CD4-positive, alpha-beta T cell treated with Interleukin-12 subunit alpha and Interleukin-12 subunit beta, for 1 hour (primary cell): ENCODE measurements around the gene PRR33.

Experiments used
- DNase-seq: peaks from one replicate; pipeline ENCODE4 v3.0.0-alpha.2; 2020

The PRR33 gene

GRCh38 chr11:1916132-1916985, 24.7 kb upstream of the PRR33 start:
- DNase-seq: no peak

DNA sequence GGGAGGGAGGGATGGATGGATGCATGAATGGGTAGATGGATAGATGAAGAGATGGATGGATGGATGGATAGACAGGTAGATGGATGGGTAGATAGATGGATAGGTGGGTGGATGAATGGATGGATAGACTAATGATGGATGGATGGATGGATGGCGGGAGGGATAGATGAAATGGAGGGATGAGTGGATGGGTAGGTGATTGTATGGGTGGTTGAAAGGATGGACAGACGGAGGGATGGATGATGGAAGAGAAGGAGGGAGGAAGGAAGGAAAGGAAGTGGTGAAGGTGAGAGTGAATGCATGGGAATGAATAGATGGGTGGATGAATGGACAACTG, 24.1 kb upstream of the PRR33 start:
- no peak for DNase-seq

- DNase-seq: no peak
Observed at GRCh38 chr11:1913271-1914060, 21.8 kb upstream of the PRR33 start.

- DNase-seq: no peak
Observed at GRCh38 chr11:1912289-1912878, 20.7 kb upstream of the PRR33 start.

DNA sequence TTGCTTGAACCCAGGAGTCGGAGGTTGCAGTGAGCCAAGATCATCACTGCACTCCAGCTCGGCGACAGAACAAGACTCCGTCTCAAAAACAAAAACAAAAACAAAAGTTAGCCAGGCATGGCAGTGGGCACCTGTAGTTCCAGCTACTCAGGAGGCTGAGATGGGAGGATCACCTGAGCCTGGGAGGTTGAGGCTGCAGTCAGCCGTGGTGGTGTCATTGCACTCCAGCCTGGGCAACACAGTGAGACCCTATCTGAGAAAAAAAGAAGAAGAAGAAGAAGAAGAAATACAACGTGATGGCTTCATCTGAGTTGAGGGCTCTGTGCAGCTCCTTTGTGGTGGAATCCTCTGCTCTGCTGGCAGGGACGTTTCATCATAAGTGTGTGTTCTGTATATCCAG, 17.8 kb upstream of the PRR33 start:
- DNase-seq: no peak

- no peak for DNase-seq
Observed at GRCh38 chr11:1908618-1909017, 16.9 kb upstream of the PRR33 start.

DNA sequence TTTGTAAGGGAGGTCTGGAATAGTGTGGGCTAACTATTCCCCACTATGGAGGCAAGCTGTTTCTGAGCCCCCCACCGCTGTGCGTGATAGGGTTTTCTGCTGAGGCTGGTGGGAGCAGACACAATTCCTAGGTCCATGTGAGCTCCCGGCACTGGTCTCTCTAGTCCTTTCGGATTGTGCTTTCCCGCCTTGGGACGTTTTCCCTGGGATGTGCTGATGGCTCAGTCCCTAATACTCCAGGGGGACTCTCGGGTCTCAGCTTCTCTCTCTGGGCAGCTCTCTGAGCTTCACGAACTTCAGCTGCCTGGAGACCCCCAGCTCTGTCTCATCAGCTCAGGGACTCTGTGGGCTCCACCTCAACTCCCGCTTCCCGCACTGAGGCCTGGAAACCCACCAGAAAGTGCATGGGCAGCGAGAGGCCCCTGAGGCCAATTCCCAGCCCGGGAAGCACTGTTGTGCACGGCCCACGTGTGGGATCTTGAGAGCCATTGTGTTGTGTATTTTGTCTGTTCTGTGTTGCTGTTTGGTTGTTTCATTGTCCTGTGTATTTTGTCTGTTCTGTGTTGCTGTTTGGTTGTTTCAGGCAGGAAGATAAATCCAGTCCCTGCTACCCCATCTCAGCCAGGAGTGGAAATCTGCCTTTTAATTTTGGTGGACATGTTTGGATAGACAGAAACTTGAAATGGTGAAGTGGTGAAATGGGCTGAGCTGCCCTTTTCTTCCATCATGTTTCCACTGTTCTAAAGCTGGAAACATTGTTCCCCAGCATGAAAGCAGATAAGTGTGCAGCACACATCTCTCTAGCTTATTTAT, 15.1 kb upstream of the PRR33 start:
- no peak for DNase-seq

- DNase-seq: no peak
Observed at GRCh38 chr11:1906181-1906580, 14.5 kb upstream of the PRR33 start.

- DNase-seq: no peak
Observed at GRCh38 chr11:1899686-1900085, 8.0 kb upstream of the PRR33 start.

DNA sequence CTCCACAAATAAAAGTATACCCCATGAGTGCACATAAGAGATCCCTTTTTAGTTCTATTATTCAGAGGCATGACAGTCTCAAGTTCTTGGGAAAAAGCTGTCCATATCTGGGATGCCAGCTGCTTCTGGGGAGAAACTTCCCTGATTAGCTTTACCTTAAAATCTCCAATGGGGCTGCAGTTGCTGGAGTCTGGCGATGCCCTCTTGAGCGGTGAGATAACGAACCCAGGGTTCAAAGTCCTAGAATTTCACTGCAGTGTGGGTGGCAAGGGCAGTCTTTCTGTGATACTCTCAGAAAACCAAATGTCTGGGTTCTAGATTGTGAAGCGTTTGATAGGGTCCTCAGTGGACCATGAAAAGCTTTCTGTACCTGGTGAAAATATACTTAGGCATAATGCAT, 7.4 kb upstream of the PRR33 start:
- DNase-seq: no peak

DNA sequence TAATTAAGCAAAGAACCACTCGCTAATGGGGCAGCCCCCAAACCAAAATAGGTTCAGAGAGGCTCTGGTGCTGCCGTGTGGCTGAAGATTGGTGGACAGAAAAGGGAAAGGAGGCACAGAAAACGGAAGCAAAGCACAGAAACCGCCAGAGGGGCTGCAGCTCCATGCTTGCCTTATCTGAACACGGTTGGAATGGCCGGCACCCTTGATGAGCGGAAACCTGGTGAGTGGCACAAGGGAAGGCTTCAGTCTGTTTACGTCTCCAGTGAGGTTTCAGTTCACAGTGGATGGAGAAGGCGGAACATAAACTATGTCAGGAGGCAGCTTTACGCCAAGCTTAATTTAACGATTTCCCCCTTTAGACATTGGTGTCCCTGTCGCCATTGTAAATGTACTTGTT, 5.2 kb upstream of the PRR33 start:
- no peak for DNase-seq

GRCh38 chr11:1896468-1896867, 4.8 kb upstream of the PRR33 start:
- DNase-seq: no peak

DNA sequence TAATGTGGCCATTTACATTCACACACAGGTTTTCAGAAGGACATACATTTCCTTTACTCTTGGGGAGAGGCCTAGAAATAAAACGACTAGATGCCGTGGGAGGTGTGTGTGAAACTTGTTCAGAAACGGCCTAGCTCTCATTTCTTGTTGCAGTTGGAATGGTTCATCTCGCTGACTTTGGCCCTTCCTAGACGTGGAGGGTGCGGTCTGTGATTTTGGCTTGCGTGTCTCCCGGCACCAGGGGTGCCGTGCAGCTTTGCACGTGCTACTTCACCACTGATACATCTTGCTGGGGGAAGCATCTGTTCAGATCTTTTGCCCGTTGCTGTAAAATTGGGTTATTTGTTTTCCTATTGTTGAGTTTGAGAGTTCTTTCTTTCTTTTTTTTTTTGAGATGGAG, 3.1 kb upstream of the PRR33 start:
- DNase-seq: no peak

DNA sequence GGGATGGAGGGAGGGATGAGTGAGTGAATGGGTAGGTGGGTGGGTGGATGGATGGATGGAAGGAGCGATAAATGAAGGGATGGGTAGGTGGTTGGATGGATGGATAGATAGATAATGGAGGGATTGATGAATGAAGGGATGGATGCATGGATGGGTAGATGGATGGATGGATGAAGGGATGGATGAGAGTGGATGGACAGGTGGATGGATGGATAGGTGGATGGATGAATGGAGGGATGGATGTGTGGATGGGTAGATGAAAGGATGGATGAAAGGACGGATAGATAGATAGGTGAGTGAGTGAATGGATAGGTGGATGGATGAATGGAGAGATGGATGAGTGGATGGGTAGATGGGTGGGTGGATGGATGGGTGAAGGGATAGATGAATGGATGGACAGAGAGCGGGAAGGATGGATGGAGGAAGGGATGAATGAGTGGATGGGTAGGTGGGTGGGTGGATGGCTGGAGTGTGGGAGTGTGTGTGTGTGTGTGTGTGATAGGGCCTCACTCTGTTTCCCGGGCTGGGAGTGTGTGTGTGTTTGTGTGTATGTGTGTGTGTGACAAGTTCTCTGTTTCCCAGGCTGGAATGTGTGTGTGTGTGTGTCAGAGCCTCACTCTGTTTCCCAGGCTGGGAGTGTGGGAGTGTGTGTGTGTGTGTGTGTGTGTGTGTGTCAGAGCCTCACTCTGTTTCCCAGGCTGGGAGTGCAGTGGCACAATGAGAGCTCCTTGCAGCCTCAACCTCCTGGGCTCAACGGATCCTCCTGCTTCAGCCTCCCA, 2.1 kb upstream of the PRR33 start:
- DNase-seq: no peak

- DNase-seq: no peak
Observed at GRCh38 chr11:1892558-1892957, 863 bp upstream of the PRR33 start.

DNA sequence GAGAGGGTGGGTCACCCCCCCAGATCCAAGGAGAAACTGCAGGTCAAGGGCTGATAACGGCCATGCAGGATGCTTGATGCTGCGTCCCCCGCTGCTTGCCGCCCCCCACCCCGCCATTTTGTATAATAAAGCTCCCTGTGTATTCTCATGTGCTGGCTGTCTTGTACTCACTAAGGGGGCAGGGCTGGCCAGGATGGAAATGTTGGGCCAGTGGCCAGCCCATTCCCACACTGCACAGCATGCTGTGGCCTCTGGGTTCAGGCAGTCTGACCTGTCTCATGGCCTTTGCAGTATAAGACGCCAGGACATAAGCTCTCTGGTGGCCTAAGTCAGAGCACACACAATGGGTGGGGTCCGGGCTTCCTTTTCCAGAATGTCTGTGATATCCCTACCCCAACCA, 421 bp upstream of the PRR33 start:
- DNase-seq: no peak

DNA sequence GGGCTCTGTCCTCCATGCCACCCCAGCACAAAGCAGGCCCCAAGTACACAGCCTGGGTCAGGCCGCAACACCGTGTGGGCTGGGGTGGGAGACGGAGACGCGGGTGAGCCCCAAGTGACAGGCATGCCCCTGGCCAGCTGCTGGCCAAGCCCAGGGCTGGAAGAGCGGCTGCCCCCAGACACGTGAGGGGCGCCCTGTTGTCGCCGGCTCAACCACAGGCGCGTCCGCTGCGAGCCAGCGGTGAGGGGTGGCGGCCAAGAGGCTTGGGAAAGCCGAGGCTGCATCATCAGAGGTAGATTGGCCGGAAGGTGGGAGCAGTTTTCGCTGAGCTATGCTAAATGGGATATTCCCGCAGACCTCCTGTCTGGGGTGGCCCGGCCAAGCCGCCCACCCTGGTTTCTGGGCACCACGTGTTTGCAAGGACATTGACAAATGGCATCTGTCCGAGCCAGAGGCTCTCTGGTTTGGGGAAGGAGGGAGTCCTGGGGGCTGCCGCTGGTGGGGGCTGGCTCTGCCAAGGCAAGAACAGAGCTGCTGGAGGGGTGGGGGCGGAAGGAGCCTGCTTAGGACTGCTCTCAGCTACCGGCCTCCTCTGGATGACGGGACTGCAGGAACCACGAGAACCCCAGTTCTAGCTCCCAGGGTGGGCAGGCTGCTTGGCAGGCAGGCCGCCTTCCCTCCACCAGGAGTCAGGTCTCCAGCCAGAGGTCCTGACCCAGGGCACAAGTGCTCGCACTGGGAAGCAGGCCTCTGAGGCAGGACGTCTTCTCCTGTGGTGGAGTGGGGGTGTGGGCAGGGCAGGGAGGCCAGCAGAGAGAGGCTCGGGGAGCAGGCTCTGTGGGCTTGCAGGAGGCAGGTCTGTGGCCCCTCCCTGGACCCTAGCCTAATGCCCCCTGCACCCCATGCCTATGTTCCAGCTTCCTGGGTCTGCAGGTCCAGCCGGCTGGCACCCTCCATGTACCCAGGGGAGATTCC, 552 bp downstream of the PRR33 start:
- DNase-seq: no peak

DNA sequence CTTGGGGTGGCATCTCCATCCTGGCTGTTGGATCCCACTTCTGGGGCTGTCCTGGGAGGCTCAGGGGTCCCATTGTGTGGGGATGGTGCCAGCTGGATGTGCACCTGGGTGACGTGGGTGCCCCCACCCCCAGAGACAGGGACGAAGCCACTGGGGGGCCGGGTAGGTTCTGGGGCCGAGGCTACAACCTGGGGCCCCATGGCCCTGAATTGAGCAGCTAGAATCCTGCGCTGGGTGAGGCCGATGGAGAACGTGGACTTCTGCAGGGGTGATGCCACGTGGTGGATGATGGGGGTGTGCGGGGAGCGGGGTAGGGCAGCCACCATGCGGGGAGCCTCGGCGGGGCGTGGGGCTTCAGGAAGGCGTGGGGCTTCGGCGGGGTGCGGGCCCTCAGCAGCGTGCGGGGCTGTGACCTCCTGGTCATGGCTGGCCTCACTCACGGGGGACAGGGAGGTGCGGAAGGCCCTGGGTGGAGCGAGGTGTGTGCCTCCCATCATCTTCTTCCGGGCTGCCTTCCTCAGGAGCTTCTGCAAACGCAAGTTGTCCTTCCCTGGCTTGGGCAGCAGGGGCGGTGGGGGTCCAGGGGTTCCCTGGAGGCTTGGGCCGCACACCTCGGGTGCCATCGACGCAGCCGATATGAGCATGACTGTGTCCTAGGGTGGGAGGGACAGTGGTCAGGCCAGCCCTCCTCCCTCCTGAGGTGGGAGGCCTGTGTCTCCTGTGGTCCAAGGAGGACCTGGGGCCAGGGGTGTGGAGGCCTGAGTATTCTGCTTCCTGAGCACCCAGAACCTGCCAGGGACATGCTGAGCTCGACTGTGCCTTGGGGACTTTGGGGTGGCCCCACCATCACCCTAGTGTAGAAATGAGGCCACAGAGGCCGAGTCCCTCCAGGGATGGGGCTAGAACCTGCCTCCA, 1.5 kb downstream of the PRR33 start:
- no peak for DNase-seq

- peak; percentile 81 for DNase-seq
Observed at GRCh38 chr11:1889224-1889930, 2.3 kb downstream of the PRR33 start.
